ENCODE results near the gene ERC2. TPM values are rescaled to one million over a fixed set of nuclear protein-coding genes. Genes with fewer than 3 reads are reported as not detected.

Gene ERC2
- total RNA-seq, 1 experiment from 2014 or later: 0.59 TPM

DNA sequence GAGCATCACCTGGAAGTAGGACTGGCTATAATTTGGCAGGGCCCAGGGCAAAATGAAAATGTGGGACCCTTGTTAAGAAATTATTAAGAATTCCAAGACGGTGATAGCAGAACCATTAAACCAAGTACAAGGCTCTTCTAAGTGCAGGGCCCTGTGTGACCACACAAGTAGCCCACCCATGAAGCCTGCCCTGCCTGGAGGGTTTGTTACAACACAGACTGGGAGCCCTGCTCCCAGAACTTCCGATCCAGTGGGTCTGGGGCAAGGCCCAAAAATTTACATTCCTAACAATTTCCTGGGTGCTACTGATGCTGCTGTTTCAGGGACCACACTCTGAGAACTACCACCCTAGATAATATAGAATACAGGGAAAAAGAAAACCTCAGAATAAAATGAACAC is 666.6 kb downstream of the ERC2 start:
- DNase-seq (ENCODE audit: low read depth): no peak

DNA sequence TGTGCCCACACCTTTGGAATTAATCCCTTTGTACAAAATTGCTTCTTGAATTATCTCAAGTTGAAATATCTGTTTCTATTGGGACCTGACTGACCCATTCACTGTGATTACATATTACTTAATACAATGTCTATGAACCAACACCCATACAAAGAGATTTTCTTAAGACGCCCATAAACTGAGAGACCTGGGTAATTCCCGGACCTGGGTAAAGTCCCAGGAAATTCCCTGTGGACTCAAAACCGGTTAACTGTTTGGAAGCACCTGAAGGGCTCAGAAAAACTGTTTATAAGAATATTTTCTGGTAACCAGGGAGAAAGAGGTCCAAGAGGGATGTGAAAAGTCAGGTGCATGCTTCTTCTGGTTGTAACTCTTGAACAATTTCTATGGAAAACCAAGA is 667.2 kb downstream of the ERC2 start:
- no peak for DNase-seq (ENCODE audit: low read depth)

DNA sequence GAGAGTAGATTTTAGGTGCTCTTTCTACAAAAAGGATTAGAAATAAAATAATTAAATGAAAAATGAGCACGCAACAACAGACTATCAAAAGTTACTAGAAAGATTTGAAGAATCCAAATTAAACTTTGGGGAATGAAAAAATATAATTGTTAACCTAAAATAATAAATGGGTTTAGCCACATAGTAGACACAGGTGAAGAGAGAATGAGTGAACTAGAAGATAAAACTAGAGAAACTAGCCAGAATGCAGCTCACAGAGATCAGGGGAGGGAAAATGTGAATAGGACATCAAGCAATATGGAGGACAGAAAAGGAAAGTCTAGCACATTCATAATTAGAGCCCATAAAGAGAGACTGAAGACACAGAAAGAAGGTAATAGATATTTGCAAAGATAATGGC is 670.5 kb downstream of the ERC2 start:
- no peak for DNase-seq (ENCODE audit: low read depth)

DNA sequence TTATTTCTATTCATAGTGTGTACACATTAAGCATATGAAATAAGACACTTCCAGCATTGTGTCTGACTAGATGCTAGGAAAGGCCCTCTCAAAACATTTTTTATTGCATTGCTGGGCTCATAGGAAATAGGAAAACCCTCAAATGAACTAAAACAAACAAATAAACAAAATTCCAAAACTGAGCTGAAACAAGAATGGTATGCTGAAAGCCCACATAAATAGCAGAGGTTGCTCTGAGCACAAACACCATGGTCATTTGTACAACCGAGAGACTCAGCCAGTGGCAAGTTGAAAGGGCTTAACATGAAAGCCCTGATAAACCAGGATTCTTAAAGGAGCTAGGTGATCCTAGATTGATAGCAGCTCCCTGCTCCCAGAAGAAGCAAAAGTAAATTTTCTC is 671.2 kb downstream of the ERC2 start:
- DNase-seq (ENCODE audit: low read depth): no peak

DNA sequence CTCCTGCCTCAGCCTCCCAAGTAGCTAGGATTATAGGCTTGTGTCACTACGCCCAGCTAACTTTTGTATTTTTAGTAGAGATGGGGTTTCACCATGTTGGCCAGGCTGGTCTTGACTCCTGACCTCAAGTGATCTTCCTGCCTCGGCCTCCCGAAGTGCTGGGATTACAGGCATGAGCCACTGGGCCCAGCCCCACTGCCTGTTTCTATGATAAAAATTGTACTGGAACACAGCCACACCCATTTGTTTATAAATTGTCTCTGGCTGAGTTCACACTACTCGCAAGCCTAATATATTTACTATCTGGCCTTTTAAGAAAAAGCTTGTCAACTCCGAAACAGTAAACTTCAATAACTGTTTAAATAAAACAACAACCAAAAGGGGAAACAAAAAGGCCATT is 671.7 kb downstream of the ERC2 start:
- DNase-seq (ENCODE audit: low read depth): no peak

DNA sequence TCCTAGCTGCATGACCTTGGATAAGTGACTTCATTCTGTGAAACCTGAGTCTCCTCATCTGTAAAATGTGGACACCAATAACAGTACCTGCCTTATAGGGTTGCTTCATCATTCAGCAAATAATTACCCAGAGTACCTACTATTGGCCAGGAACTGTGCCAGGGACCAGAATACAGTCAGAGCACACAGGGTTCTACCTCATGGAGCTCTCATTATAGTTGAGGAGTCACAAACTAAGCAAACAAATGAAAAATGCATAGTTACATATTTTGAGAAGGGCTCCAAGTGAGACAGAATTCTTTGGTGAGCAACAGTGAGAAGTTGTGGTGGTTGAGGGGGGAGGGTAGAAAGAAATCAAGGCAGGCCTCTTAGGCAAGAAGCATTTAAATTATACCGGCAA is 672.5 kb downstream of the ERC2 start:
- no peak for DNase-seq (ENCODE audit: low read depth)

DNA sequence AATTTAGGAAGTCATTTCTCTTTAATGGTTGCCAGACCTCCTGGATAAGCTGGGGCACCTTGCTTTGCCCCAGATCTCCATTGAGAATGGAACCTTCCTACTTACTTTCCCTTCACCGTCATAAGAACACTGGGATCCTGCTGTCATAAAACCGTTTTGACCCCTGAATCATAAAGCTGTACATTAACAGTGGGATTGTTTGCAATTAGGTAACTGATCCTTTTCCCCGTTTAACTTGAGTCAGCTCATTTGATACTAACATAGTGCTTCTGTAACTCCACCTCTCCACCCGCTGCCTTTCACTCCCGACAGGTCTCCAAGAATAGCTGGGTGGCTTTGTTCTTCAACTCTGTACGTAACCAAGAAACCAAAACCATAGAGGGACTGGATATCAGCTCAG is 673.0 kb downstream of the ERC2 start:
- DNase-seq (ENCODE audit: low read depth): no peak

DNA sequence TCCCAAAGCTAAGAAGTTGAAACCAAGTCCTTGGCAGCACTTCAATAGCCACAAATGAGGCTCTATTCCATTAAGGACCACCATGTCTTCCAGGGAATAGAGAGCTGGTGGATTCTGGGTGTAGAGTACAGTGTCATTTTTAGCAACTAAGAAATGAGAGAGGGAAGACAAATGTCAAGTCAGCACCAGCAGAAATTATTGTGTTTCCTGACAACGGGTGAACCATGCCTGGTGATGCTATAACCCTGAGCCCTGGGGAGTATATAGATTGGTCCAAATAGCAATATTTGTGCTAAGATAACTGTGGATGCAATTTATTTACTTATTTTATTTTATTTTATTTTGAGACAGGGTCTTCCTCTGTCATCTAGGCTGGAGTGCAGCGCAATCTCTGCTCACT is 675.5 kb downstream of the ERC2 start:
- no peak for DNase-seq (ENCODE audit: low read depth)

DNA sequence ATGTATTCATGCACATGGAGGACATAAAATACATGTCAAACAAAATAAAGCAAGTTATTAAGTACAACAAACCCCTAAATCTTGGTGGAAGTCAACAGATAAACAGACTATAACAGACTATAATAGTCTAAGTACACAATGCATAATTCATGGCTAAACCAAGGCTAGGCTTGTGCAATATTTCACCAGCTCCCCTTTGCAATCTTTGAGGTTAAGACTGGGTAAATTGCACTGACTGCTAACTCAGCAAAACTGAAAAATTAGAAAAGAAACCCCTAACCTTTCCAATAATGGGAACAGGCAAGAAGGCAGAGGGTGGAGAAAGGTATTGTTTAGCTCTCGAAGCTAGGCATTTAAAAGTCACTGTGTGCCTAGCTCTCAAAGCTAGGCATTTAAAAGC is 676.3 kb downstream of the ERC2 start:
- no peak for DNase-seq (ENCODE audit: low read depth)

DNA sequence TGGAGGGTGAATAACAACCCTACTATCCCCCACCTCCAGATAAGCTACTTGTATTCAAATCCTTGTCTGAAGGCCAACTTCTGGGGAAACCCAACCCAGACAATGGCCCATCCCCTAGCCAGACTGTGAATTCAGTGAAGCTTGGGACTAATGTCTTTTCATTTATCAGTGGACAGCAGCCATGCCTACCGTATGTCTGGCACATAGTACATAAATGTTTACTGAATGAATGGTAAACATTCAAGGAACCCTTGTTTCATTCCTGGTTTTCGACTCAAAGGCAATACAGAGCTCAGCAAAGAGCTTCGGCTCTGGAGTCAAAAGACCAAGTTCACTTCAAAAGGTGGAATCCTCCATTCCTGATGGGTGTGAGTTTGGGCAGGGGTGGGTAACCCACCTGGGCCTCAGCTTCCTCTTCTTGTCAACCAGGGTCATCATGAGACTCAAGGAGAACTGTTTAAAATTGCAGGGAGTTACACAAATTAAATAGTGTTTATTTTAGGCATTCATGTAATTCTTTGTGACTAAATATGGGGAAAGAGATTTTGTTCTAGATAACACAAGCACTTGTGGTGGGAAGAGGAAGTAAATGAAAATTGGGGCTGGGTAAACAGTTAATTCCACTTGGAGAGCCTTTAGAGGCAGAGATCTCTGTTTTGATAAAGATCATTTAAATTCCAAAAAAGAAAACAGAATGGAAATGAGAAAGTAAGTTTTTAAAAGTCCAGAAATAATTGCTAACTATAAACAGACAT is 677.5 kb downstream of the ERC2 start:
- no peak for DNase-seq (ENCODE audit: low read depth)

DNA sequence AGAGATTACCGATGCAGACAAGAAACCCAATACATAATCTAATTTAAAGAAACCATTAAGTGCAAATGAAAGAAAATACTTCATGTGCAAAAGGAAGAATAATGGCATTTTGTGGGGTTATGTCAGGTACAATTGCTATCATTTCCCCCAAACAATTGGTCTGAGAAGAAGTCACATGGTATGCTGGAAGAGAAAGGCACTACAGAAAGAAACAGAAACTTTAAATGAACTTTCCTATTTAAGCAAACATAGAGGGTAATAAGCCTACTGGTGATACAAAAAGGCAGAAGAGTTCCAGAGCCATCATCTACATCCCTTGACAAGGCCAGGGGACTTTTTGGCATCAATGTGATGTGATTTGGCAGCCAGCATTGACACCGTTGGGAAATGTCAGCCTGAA is 678.8 kb downstream of the ERC2 start:
- no peak for DNase-seq (ENCODE audit: low read depth)

DNA sequence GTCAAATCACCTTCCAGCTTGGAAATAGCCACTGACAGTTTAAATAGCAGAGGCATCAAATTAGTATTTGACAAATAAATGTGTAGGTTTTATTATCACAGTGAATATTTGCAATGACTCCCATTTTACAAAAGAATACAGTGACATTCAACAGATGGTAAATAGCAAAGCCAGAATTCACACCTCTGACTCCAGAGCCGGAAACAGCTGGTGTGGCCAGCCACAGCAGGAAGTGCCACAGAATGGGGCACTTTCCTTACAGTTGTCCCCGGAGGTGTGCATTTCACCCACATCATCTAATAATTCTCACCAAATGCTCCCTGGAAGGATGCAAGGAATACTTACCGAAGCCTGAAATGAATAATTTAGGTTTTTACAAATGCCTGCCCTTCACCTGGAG is 685.5 kb downstream of the ERC2 start:
- no peak for DNase-seq (ENCODE audit: low read depth)

DNA sequence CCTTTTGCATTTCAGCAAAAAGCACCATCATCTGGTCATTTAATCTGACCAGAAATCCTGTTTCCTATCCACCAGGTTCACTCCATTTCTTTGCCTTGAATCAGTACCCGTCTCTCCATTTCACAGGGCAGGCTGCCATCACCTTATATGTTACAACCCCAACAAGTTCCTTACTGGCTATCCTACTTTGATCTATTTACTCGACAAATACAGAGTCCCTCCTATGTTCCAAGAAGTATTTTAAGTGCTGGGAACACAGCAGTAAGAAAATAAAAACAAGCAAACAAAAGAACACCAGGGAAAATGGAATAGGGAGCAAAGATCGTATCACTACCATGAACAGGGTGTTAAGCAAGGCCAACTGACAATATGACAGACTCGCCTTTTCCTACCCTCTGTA is 685.9 kb downstream of the ERC2 start:
- no peak for DNase-seq (ENCODE audit: low read depth)

DNA sequence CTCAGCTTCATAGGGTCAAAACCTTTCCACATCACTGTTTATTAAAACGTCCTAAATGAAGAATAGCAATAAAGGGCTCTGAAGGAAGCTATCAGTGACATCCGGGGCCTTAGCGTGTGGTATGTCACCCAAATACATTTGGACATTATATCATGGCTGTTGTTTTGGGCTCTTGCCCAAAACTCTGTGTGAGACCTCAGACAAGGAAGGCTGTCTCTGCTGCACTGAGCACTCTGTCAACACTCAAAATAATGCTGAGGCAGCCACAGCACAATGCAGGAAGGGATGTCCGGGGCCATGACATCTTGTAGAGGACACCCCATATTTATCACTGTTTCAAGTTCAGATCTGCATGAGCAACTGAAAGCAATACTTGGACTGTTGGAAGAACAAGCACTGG is 687.4 kb downstream of the ERC2 start:
- no peak for DNase-seq (ENCODE audit: low read depth)

DNA sequence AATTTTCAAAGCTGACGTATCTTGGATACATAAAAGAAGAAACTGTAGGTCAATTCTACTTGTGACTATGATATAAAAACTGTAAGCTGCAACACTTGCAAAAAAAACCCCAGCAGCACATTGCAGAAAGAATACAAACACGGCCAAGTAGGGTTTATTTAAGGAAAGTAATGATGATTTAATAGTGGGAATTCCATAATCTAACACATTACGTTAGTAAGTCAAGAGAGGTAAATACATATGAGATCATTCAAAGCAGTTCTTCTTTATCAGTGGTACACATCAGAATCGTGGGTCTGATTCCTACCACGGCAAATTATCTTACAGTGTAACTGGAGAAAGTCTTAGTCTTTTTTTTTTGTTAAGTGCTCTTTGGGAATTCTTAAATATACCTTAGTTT is 688.7 kb downstream of the ERC2 start:
- DNase-seq (ENCODE audit: low read depth): no peak

DNA sequence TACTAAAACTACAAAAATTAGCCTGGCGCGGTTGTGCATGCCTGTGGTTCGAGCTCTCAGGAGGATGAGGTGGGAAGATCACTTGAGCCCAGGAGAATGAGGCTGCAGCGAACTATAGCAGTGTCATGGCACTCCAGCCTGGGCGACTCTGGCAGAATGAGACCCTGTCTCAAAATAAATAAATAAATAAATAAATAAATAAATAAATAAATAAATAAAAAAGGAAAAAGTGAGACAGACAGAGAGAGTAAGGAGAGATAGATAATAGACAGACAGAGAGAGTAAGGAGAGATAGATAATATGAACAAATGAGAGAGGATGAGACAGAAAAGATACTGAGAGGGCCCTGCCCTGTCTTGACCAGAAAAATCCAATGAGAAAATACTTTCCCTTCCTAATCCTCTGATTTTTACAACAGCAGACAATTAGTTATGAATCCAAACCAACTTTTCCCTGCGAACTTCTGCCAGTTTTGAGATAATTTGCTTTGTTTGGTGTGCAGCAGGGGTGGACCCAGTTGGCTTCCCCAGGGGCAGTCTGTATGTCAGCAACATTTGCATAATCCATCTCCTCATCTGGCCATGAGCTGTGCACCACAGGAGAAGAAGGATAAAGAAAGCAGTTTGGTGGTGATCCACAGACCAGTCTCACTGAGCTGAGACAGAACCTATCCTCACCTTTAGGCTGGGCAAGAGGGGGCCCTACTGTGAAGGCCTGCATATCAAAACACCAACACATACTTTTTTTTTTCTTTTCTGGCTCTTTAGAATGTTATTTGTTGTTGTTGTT is 692.7 kb downstream of the ERC2 start:
- no peak for DNase-seq (ENCODE audit: low read depth)

DNA sequence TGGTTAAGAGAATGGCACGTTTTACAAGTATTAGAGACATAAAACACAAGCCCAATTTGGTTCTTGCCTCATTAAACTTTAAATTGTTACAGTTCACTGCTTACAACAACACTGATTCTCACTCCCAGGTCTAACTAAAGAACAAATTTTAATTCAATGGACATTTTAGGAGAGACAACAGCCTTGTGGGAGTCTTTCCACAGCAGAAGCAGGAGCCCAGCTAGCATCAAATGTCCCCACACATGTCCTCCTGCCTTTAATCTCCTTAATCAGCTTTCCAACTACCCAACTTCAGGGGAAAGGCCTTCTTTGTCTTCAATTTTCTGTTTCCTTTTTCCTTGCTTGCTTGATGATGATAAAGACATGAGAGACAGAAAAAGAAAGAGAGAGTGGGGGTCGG is 693.4 kb downstream of the ERC2 start:
- no peak for DNase-seq (ENCODE audit: low read depth)

DNA sequence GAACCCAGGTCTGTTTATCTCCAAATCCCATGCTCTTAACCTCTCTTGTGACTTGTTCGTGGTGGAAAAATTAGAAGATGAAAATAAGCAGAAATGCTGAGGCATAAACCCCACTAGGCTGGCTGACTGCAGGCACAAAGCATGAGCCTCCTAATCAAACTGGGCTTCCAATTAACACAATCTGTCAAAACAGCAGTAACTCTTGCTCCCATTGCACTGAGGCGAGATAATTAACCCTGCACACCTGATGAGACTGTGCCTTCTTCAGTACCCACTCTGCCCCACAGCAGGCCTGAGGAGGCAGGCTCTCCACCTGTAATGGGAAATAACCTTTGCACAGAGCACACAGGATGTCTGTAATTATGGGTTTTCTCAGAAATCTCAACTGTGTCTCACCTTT is 696.8 kb downstream of the ERC2 start:
- no peak for DNase-seq (ENCODE audit: low read depth)

DNA sequence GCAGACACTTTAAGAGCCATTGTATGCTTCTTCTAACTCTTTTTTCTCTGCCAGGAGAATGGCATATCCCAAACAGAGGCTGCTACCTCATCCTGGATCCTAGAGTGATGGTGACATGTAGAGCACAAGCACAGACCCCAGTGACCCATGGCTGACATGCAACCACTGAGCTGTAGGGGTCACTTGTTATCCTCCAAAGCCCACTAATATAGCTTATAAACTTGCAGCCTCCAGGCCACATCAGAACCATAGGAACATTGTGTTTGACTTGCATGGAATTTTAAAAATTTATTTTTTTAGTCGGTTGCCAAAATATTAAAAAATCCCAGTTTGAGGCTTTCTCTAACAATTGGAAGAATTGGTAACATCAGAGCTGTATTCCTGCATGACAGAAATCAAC is 698.2 kb downstream of the ERC2 start:
- no peak for DNase-seq (ENCODE audit: low read depth)

DNA sequence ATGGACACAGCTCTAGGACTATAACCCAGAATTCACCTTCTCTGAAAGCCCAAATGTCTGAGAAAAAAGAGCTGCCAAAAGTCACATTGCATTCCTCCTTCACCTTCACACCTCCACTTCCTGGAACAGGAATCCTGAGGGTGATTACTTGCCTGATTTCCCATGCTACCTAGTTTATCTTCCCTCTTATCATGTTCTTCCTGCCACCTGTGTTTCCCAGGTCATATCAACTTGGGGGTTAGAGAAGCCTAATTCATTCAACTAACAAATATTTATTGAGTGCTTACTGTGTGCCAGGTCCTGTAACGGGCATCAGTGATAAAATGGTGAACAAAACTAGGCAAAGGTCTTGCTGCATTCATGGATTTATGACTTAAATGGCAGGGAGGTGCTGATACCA is 701.5 kb downstream of the ERC2 start:
- DNase-seq (ENCODE audit: low read depth): no peak

DNA sequence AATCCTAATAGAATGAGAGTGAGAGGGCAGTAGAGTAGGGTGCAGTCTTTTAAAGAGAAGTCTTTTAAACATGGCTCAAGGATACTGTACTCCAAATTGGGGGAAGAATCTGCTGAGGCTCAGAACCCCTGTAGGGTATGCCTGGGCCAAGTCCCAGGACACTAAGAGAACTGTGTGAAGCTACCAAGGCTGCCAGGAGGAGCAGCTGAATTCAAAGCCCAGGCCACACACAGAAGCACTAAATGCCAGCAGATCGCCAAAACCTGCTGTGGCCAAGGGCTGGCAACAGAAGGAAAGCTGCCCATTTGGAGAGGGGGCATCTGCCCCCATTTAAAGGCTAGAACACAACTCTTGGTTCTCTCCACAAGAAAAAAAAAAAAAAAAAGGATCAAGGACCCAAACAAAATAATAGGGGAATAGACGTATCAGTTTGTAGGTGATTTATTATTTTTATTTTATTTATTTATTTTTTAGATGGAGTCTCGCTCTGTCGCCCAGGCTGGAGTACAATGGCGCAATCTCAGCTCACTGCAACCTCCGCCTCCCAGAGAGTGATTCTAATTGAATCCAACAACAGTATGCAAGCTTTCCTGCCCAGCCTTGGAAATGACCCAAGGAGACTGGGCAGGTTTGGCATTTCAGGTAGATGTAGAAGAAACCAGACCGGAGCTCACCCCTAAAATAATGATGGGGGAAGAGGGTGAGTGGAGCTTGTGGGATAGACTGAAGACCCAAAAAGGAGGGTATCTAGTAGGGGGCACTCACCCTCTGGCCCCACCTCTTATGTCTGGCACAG is 702.2 kb downstream of the ERC2 start:
- no peak for DNase-seq (ENCODE audit: low read depth)

DNA sequence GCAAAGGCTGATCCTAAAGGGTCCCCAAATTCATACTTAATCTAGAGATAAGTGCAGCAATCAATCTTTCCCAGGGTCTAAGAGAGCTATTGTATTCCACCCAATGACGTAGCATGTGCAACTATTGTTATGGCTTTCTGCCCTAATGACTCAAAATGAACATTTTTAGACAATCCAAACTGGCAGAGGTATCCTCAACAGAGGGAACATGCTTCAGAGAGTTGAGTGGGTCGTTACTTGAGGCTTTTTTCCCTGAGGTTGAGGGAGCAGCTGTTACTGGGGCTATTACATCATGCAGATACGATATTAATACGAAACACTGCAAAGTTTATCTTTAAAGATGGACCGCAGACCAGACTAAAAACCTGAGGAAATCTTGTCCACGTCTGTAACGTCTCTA is 702.9 kb downstream of the ERC2 start:
- no peak for DNase-seq (ENCODE audit: low read depth)
